H9 (cell line): ENCODE data around the gene CERS6. TPM values are rescaled to one million over a fixed set of nuclear protein-coding genes. Genes with fewer than 3 reads are reported as not detected.

Source experiments
- DNase-seq: peaks from one replicate; pipeline ENCODE4 v3.0.0-alpha.2; 2017
- H2AFZ ChIP-seq: one replicate; pipeline ENCODE4 v1.6.1; 2013; ENCODE audit warnings: mild to moderate bottlenecking, low read length, control low read depth, moderate library complexity
- H2AK5ac ChIP-seq: 2 replicates; pipeline ENCODE4 v1.6.1; 2013; ENCODE audit warnings: low read length, control low read depth, mixed read lengths; ENCODE audit not compliant: insufficient read length
- H2BK120ac ChIP-seq: one replicate; pipeline ENCODE4 v1.6.1; 2013; ENCODE audit warnings: low read depth, mild to moderate bottlenecking, low read length, control low read depth, inconsistent platforms; ENCODE audit not compliant: poor library complexity, severe bottlenecking
- H2BK12ac ChIP-seq: 2 replicates; pipeline ENCODE4 v1.6.1; 2013; ENCODE audit warnings: low read length, control low read depth, mixed read lengths, low read depth; ENCODE audit not compliant: insufficient read length
- H2BK15ac ChIP-seq: 2 replicates; pipeline ENCODE4 v1.6.1; 2013; ENCODE audit warnings: low read depth, low read length, control low read depth
- H2BK20ac ChIP-seq: one replicate; pipeline ENCODE4 v1.6.1; 2013; ENCODE audit warnings: low read depth, mild to moderate bottlenecking, low read length, control low read depth, inconsistent platforms; ENCODE audit not compliant: poor library complexity, severe bottlenecking
- H2BK5ac ChIP-seq: 2 replicates; pipeline ENCODE4 v1.6.1; 2013; ENCODE audit warnings: low read length, control low read depth, mixed read lengths; ENCODE audit not compliant: insufficient read length
- H3K14ac ChIP-seq: 2 replicates; pipeline ENCODE4 v1.6.1; 2013; ENCODE audit warnings: low read length, control low read depth; ENCODE audit not compliant: insufficient read depth
- H3K18ac ChIP-seq: 2 replicates; pipeline ENCODE4 v1.6.1; 2013; ENCODE audit warnings: low read depth, mild to moderate bottlenecking, mixed read lengths, low read length, control low read depth; ENCODE audit not compliant: insufficient read length
- H3K23ac ChIP-seq: 2 replicates; pipeline ENCODE4 v1.6.1; 2013; ENCODE audit warnings: low read length, control low read depth, mixed read lengths, low read depth; ENCODE audit not compliant: insufficient read length
- H3K23me2 ChIP-seq: 2 replicates; pipeline ENCODE4 v1.6.1; 2013; ENCODE audit warnings: low read depth, mild to moderate bottlenecking, mixed read lengths, low read length, control low read depth; ENCODE audit not compliant: insufficient read length, poor library complexity, severe bottlenecking
- H3K27ac ChIP-seq: 2 replicates; pipeline ENCODE4 v1.5.1; 2013; ENCODE audit warnings: low read length, control low read depth, mixed read lengths, low read depth; ENCODE audit not compliant: insufficient read length
- H3K27me3 ChIP-seq: 2 replicates; pipeline ENCODE4 v1.6.1; 2013; ENCODE audit warnings: low read length, control low read depth, inconsistent platforms; ENCODE audit not compliant: insufficient read depth
- H3K4ac ChIP-seq: 2 replicates; pipeline ENCODE4 v1.6.1; 2013; ENCODE audit warnings: low read depth, mild to moderate bottlenecking, control low read depth, inconsistent platforms, low read length, moderate library complexity
- H3K4me1 ChIP-seq: 2 replicates; pipeline ENCODE4 v1.6.1; 2013; ENCODE audit warnings: low read length, control low read depth, inconsistent platforms; ENCODE audit not compliant: insufficient read depth
- H3K4me2 ChIP-seq: 2 replicates; pipeline ENCODE4 v1.6.1; 2013; ENCODE audit warnings: low read length, control low read depth, mixed read lengths; ENCODE audit not compliant: insufficient read length, insufficient read depth
- H3K56ac ChIP-seq: 2 replicates; pipeline ENCODE4 v1.6.1; 2013; ENCODE audit warnings: low read depth, mild to moderate bottlenecking, mixed read lengths, low read length, control low read depth; ENCODE audit not compliant: insufficient read length
- H3K79me1 ChIP-seq: 2 replicates; pipeline ENCODE4 v1.6.1; 2013; ENCODE audit warnings: low read depth, mild to moderate bottlenecking, moderate library complexity, low read length, control low read depth, inconsistent platforms; ENCODE audit not compliant: insufficient read depth, poor library complexity, severe bottlenecking
- H3K79me2 ChIP-seq: 2 replicates; pipeline ENCODE4 v1.6.1; 2013; ENCODE audit warnings: low read length, control low read depth, inconsistent platforms; ENCODE audit not compliant: insufficient read depth
- H3K9ac ChIP-seq: 2 replicates; pipeline ENCODE4 v1.6.1; 2013; ENCODE audit warnings: low read length, control low read depth, mixed read lengths; ENCODE audit not compliant: insufficient read length; ENCODE audit errors: extremely low read depth
- H3K9me3 ChIP-seq: one replicate; pipeline ENCODE4 v1.6.1; 2013; ENCODE audit warnings: low read depth, low read length, inconsistent platforms; ENCODE audit not compliant: control insufficient read depth
- H3T11ph ChIP-seq: one replicate; pipeline ENCODE4 v1.6.1; 2013; ENCODE audit warnings: mild to moderate bottlenecking, low read length, control low read depth, inconsistent platforms
- H4K20me1 ChIP-seq: one replicate; pipeline ENCODE4 v1.6.1; 2013; ENCODE audit not compliant: control insufficient read depth, insufficient read length, insufficient read depth
- H4K5ac ChIP-seq: 2 replicates; pipeline ENCODE4 v1.6.1; 2013; ENCODE audit warnings: low read depth, mild to moderate bottlenecking, mixed read lengths, low read length, control low read depth; ENCODE audit not compliant: insufficient read length
- H4K8ac ChIP-seq: replicated peaks from 2 replicates; pipeline ENCODE4 v1.6.1; 2013; ENCODE audit warnings: low read length, control low read depth, mixed read lengths, low read depth; ENCODE audit not compliant: insufficient read length
- H4K91ac ChIP-seq: 2 replicates; pipeline ENCODE4 v1.6.1; 2013; ENCODE audit warnings: low read depth, mild to moderate bottlenecking, moderate library complexity, mixed read lengths, low read length, control low read depth; ENCODE audit not compliant: insufficient read length
- H3K27ac Mint-ChIP-seq, 3 experiments: 2 replicates in 2 of 3; 3 replicates in 1 of 3; pipeline ENCODE4 v1.8.0; 2020 to 2021; ENCODE audit warnings: mixed read lengths in 3 of 3, mild to moderate bottlenecking in 1 of 3, moderate library complexity in 1 of 3
- H3K27me3 Mint-ChIP-seq: 2 replicates; pipeline ENCODE4 v1.8.0; 2021; ENCODE audit warnings: low read depth, mild to moderate bottlenecking, moderate library complexity, mixed read lengths
- H3K36me3 Mint-ChIP-seq, 3 experiments: 2 replicates in 2 of 3; 3 replicates in 1 of 3; pipeline ENCODE4 v1.8.0; 2020 to 2021; ENCODE audit warnings: low read depth in 3 of 3, mixed read lengths in 3 of 3; ENCODE audit not compliant: insufficient read depth in 1 of 3
- H3K4me1 Mint-ChIP-seq, 2 experiments: 2 replicates each; pipeline ENCODE4 v1.8.0; 2020; ENCODE audit warnings: mixed read lengths in 2 of 2
- H3K4me3 Mint-ChIP-seq, 2 experiments: 2 replicates in 1 of 2; 3 replicates in 1 of 2; pipeline ENCODE4 v1.8.0; 2020 to 2021; ENCODE audit warnings: mild to moderate bottlenecking in 2 of 2, mixed read lengths in 2 of 2, moderate library complexity in 1 of 2
- H3K9me3 Mint-ChIP-seq, 2 experiments: 2 replicates in 1 of 2; 3 replicates in 1 of 2; pipeline ENCODE4 v1.8.0; 2020; ENCODE audit warnings: mild to moderate bottlenecking in 2 of 2, mixed read lengths in 2 of 2, moderate library complexity in 1 of 2
- WGBS: extraction: QIAGEN DNeasy Blood & Tissue Kit; methylation state at CpG from one replicate; pipeline ENCODE4 v1.1.7; 2013; ENCODE audit warnings: missing lambda C conversion rate, low lambda C conversion rate, mixed read lengths; ENCODE audit not compliant: insufficient read length; ENCODE audit errors: extremely low coverage; 5-methylcytosine and 5-hydroxymethylcytosine counted together
- total RNA-seq: library from RNA; stranded (reverse); gene quantifications from 2 replicates; pipeline ENCODE4 v1.2.1, GENCODE V29; 2021
- TF ChIP-seq, protein P1 (sequence below): fragments of 200-600 bp; sonication (generic); conservative IDR thresholded peaks from 3 replicates; pipeline ENCODE4 v1.8.0; 2021; ENCODE audit warnings: antibody characterized with exemption, mild to moderate bottlenecking

The CERS6 gene
- total RNA-seq, 1 experiment from 2014 or later: 17.7 TPM

DNA sequence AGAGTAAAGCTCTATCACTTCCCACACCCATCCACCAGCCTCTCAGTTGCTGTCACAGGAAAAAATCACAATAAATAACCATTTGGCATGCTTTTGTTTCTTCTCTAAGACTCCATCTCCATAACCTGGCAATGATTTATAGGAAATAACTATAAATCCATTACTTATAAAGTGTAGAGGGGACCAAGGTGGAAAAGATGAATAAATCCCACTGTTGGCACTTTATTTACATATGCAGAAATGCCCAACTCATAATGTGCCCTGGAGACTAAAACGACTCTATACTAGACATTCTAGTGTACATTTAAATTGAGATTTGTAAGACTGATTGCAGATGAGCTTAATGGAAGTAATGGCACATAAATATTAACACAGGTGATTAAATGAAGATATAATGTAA lies 338.9 kb downstream of the CERS6 start:
- peaks cover 19 to 20% of the 10 kb centered on the region in 2 experiments for H3K4me1 Mint-ChIP-seq
- H2AK5ac ChIP-seq: no peak overlapping the region
- no CpG with 5 or more reads among the region's 1 CpG for WGBS

More for the DNA sequence above, 338.9 kb downstream of the CERS6 start:
- no peak overlapping the region for H3K18ac ChIP-seq
- H3K79me1 ChIP-seq: no peaks in the 10 kb centered on the region
- no peak overlapping the region for H3K9ac ChIP-seq
- no peaks in the 10 kb centered on the region for H4K20me1 ChIP-seq
- H2BK5ac ChIP-seq: no peak overlapping the region
- H2BK12ac ChIP-seq: no peak overlapping the region
- no peak overlapping the region for H3K27ac ChIP-seq
- no peak overlapping the region for H2BK15ac ChIP-seq
- no peak overlapping the region for H3K23ac ChIP-seq
- H3K4me2 ChIP-seq: no peak overlapping the region
- Mint-ChIP-seq H3K27ac (no peak overlapping the region), H3K36me3 (no peaks in the 10 kb centered on the region; a peak in 1 of 7 replicates), H3K27me3 (peaks cover 8% of the 10 kb centered on the region), H3K9me3 (no peaks in the 10 kb centered on the region; a peak in 1 of 5 replicates), H3K4me3 (no peak overlapping the region)
- H3K27me3 ChIP-seq: no peaks in the 10 kb centered on the region
- no peak overlapping the region for H4K5ac ChIP-seq
- H4K8ac ChIP-seq: no peak overlapping the region
- H2BK20ac ChIP-seq: no peak overlapping the region
- no peak overlapping the region for H3T11ph ChIP-seq
- H2AFZ ChIP-seq: no peak overlapping the region
- TF ChIP-seq, protein P1, sequence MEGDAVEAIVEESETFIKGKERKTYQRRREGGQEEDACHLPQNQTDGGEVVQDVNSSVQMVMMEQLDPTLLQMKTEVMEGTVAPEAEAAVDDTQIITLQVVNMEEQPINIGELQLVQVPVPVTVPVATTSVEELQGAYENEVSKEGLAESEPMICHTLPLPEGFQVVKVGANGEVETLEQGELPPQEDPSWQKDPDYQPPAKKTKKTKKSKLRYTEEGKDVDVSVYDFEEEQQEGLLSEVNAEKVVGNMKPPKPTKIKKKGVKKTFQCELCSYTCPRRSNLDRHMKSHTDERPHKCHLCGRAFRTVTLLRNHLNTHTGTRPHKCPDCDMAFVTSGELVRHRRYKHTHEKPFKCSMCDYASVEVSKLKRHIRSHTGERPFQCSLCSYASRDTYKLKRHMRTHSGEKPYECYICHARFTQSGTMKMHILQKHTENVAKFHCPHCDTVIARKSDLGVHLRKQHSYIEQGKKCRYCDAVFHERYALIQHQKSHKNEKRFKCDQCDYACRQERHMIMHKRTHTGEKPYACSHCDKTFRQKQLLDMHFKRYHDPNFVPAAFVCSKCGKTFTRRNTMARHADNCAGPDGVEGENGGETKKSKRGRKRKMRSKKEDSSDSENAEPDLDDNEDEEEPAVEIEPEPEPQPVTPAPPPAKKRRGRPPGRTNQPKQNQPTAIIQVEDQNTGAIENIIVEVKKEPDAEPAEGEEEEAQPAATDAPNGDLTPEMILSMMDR: no peak
- no peak for DNase-seq
- no peak overlapping the region for H3K56ac ChIP-seq
- H3K9me3 ChIP-seq: no peaks in the 10 kb centered on the region
- H3K14ac ChIP-seq: no peak overlapping the region
- H3K79me2 ChIP-seq: no peaks in the 10 kb centered on the region
- H4K91ac ChIP-seq: no peak overlapping the region
- peaks cover 16% of the 10 kb centered on the region; the same call in 1 of the 2 replicates for H3K4me1 ChIP-seq
- H3K4ac ChIP-seq: no peak overlapping the region
- H2BK120ac ChIP-seq: no peak overlapping the region
- H3K23me2 ChIP-seq: no peaks in the 10 kb centered on the region
